Liver (tissue), 3 donors: ENCODE data around the gene JAK1.

Experiments
- CTCF ChIP-seq: fragments of 150-350 bp; IDR thresholded peaks from 2 replicates; pipeline ENCODE4 v1.5.1; 2017; ENCODE audit warnings: improper control_type of control experiment, low read depth, low read length; ENCODE audit not compliant: missing input control
- EGR1 ChIP-seq, 2 donors: IDR thresholded peaks; 2 replicates each; pipeline ENCODE4 v1.6.1; 2016 to 2018; ENCODE audit warnings: antibody characterized with exemption in 2 of 2, low read depth in 2 of 2
- FOXA1 ChIP-seq: IDR thresholded peaks from 2 replicates; pipeline ENCODE4 v1.6.1; 2016; ENCODE audit warnings: antibody characterized with exemption
- GABPA ChIP-seq, 2 donors: IDR thresholded peaks in 1 of 2; conservative IDR thresholded peaks in 1 of 2; 2 replicates each; pipeline ENCODE4 v1.6.1; 2016; ENCODE audit warnings: antibody characterized with exemption in 2 of 2, mild to moderate bottlenecking in 1 of 2, moderate library complexity in 1 of 2
- RAD21 ChIP-seq, 2 donors: IDR thresholded peaks; 2 replicates each; pipeline ENCODE4 v1.6.1; 2016; ENCODE audit warnings: antibody characterized with exemption in 2 of 2, mild to moderate bottlenecking in 2 of 2
- RXRA ChIP-seq, 2 donors: IDR thresholded peaks; 2 replicates each; pipeline ENCODE4 v1.6.1; 2017 to 2018; ENCODE audit warnings: antibody characterized with exemption in 2 of 2, mild to moderate bottlenecking in 1 of 2
- SP1 ChIP-seq: IDR thresholded peaks from 2 replicates; pipeline ENCODE4 v1.6.1; 2018; ENCODE audit warnings: antibody characterized with exemption, mild to moderate bottlenecking
- TAF1 ChIP-seq: conservative IDR thresholded peaks from 2 replicates; pipeline ENCODE4 v1.6.1; 2016; ENCODE audit warnings: antibody characterized with exemption, mild to moderate bottlenecking
- YY1 ChIP-seq: IDR thresholded peaks from 2 replicates; pipeline ENCODE4 v1.6.1; 2016; ENCODE audit warnings: antibody characterized with exemption, mild to moderate bottlenecking
- TF ChIP-seq, protein P1 (sequence below): IDR thresholded peaks from 2 replicates; pipeline ENCODE4 v1.6.1; 2016; ENCODE audit warnings: antibody characterized with exemption, mild to moderate bottlenecking
- donor health status: healthy.
- donor health status: healthy.

GRCh38 chr1:64940025-64940424 is 26.3 kb downstream of the JAK1 start:
- no peak for TF ChIP-seq CTCF
- no peak for TF ChIP-seq SP1
- TF ChIP-seq TAF1, result no peak
- no peak for TF ChIP-seq RXRA (IDR thresholded peaks at IDR 0.05)
- no peak for TF ChIP-seq FOXA1
- TF ChIP-seq EGR1 (IDR thresholded peaks at IDR 0.05; ENCODE audit: low read depth in 2 of 2), result no peak
- TF ChIP-seq RAD21 (IDR thresholded peaks at IDR 0.05), result no peak
- TF ChIP-seq, protein P1, sequence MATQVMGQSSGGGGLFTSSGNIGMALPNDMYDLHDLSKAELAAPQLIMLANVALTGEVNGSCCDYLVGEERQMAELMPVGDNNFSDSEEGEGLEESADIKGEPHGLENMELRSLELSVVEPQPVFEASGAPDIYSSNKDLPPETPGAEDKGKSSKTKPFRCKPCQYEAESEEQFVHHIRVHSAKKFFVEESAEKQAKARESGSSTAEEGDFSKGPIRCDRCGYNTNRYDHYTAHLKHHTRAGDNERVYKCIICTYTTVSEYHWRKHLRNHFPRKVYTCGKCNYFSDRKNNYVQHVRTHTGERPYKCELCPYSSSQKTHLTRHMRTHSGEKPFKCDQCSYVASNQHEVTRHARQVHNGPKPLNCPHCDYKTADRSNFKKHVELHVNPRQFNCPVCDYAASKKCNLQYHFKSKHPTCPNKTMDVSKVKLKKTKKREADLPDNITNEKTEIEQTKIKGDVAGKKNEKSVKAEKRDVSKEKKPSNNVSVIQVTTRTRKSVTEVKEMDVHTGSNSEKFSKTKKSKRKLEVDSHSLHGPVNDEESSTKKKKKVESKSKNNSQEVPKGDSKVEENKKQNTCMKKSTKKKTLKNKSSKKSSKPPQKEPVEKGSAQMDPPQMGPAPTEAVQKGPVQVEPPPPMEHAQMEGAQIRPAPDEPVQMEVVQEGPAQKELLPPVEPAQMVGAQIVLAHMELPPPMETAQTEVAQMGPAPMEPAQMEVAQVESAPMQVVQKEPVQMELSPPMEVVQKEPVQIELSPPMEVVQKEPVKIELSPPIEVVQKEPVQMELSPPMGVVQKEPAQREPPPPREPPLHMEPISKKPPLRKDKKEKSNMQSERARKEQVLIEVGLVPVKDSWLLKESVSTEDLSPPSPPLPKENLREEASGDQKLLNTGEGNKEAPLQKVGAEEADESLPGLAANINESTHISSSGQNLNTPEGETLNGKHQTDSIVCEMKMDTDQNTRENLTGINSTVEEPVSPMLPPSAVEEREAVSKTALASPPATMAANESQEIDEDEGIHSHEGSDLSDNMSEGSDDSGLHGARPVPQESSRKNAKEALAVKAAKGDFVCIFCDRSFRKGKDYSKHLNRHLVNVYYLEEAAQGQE, result no peak
- TF ChIP-seq YY1, result no peak
- no peak for TF ChIP-seq GABPA (IDR thresholded peaks at IDR 0.05 in 1 of 2, conservative IDR thresholded peaks at IDR 0.05 in 1 of 2)
